Epithelial cell of esophagus (primary cell): ENCODE results near the gene FZD8.

ENCODE experiments used
- DNase-seq: peaks from one replicate; pipeline ENCODE4 v3.0.0; 2010; ENCODE audit warnings: low read depth
- H3K4me3 ChIP-seq: 2 replicates; pipeline ENCODE4 v1.5.1; 2011; ENCODE audit warnings: mild to moderate bottlenecking, low read length, control low read depth
- TF ChIP-seq, protein P1 (sequence below): IDR thresholded peaks from 2 replicates; pipeline ENCODE4 v1.5.1; 2011; ENCODE audit warnings: low read depth, mild to moderate bottlenecking, low read length, control low read depth, inconsistent platforms; ENCODE audit not compliant: insufficient read depth; ENCODE audit errors: missing control alignments

FZD8 gene

GRCh38 chr10:35642793-35643114, 658 bp upstream of the FZD8 start:
- DNase-seq: no peak

DNA sequence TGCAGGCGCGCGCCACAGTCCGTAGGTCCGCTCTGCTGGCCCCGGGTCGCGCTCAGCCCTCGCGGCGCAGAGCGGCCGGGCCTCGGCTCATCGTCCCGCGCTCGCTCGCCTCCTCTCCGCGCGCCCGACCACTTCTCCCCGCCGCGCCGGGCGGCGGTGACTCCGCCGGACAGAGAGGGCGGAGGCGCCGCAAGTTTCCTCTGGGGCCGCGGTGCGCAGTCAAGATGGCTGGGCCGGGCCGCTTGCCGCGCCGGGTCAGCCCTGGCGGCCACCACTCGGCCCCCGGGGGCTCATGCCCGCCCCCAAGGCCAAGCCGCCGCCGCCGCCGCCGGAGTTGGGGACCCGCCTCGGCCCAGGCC, 441 bp downstream of the FZD8 start:
- DNase-seq: peak; percentile 39
- TF ChIP-seq, protein P1, sequence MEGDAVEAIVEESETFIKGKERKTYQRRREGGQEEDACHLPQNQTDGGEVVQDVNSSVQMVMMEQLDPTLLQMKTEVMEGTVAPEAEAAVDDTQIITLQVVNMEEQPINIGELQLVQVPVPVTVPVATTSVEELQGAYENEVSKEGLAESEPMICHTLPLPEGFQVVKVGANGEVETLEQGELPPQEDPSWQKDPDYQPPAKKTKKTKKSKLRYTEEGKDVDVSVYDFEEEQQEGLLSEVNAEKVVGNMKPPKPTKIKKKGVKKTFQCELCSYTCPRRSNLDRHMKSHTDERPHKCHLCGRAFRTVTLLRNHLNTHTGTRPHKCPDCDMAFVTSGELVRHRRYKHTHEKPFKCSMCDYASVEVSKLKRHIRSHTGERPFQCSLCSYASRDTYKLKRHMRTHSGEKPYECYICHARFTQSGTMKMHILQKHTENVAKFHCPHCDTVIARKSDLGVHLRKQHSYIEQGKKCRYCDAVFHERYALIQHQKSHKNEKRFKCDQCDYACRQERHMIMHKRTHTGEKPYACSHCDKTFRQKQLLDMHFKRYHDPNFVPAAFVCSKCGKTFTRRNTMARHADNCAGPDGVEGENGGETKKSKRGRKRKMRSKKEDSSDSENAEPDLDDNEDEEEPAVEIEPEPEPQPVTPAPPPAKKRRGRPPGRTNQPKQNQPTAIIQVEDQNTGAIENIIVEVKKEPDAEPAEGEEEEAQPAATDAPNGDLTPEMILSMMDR: no peak
- peak overlapping the region; percentile 52 for H3K4me3 ChIP-seq

More at GRCh38 chr10:35642793-35643114, 658 bp upstream of the FZD8 start:
- H3K4me3 ChIP-seq: peak overlapping the region; percentile 52
- TF ChIP-seq, protein P1: no peak

DNA sequence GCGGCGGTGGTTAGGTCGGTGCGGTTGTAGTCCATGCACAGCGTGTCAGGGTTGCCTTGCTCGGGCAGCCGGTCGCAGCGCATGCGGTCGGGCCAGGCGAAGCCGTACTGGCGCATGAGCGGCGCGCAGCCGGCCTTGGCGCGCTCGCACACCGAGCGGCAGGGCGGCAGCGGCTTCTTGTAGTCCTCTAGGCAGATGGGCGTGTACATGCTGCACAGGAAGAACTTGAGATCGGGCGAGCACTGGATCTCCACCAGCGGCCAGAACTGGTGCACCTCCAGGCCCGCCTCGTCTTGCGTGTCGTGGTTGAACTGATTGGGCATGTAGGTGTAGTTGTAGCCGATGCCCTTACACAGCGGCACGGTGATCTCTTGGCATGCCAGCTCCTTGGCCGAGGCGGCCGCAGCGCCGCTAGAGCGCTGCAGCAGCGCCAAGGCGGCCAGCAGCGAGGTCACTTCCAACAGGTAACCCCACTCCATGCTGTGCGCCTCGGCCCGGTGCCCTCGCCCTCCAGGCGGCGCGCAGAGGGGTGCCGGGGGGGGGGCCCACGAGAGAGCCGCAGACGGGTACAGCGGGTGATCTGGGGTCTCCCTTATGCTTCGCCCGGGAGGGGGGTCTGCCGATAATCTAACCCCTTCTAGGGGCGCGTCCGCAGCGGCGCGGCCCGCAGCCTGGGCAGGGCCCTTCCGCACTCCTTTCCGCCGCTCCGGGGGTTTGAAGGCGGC, 983 bp downstream of the FZD8 start:
- TF ChIP-seq, protein P1: peak; percentile 2
- DNase-seq: peak; percentile 94
- peak overlapping the region; percentile 52 for H3K4me3 ChIP-seq

DNA sequence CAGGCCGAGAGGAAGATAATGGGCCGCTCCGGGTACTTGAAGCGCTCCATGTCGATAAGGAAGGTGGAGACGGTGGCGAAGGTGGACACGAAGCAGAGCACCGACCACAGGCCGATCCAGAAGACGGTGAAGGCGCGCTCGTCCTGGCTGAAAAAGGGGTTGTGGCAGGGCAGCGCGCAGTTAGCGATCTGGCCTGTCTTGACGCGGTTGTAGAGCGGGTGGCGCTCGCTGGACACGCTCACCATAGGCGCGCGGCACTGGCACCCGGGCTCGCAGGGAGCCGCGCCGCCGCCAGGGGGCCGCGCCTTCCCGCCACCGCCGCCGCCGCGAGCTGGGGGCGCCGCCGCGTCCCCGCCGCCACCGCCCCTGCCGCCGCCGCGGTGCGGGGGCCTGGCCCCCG, 1.6 kb downstream of the FZD8 start:
- TF ChIP-seq, protein P1: peak; percentile 27
- H3K4me3 ChIP-seq: peak overlapping the region; percentile 56
- peak; percentile 79 for DNase-seq

GRCh38 chr10:35639728-35640401, 2.2 kb downstream of the FZD8 start:
- peak; percentile 53 for DNase-seq
- TF ChIP-seq, protein P1: peak; percentile 27
- peak overlapping the region; percentile 56 for H3K4me3 ChIP-seq

DNA sequence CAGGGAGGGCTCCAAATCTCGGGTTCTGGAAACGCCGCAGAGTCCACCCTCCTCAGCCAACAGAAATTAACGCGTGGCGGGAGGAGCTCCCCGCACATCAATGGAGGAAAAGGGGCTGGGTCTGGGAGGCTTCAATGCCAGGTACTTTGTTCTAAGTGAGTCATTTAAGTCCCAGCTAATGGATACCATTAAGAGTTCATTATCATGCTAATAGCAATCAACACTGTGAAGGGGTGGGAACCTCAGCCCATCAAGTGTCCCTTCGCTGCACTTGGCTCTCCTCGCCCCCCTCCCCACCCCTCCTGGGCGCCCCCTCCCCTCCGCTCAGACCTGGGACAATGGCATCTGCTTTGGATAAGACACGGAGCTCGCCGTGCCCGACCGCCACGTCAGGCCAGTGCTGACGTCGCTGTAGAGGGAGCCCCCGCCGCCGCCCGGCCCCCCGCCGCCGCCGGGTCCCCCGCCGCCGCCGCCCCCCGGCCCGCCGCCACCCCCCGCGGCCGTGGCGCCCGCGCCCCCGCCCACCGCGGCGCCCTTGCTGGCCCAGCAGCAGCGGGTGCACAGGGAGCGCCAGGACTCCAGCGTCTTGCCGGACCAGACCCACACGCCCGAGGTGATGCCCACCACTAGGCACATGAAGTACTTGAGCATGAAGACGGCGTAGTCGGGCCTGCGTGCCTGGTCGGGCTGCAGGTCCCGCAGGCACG, 2.9 kb downstream of the FZD8 start:
- peak overlapping the region; percentile 47 for H3K4me3 ChIP-seq
- TF ChIP-seq, protein P1: no peak
- DNase-seq: no peak
